OCI-LY1 (cell line): ENCODE measurements around the gene MUL1.

ENCODE experiments used
- H2AFZ ChIP-seq: fragments of 200-600 bp; sonication (generic), shearing (Covaris generic); 2 replicates; pipeline ENCODE4 v1.6.0; 2014; ENCODE audit warnings: antibody characterized with exemption, mild to moderate bottlenecking, low read length
- H3F3A ChIP-seq: fragments of 200-600 bp; sonication (generic), shearing (Covaris generic); 2 replicates; pipeline ENCODE4 v1.6.0; 2014; ENCODE audit warnings: mild to moderate bottlenecking, antibody characterized with exemption, low read length, moderate library complexity; ENCODE audit not compliant: insufficient read depth
- H3K27ac ChIP-seq: fragments of 200-600 bp; sonication (generic); 2 replicates; pipeline ENCODE4 v1.5.1; 2014; ENCODE audit warnings: low read length, mixed run types, mild to moderate bottlenecking, low read depth; ENCODE audit not compliant: poor library complexity, severe bottlenecking
- H3K27me3 ChIP-seq: fragments of 200-600 bp; sonication (generic); 2 replicates; pipeline ENCODE4 v1.6.0; 2014; ENCODE audit warnings: antibody characterized with exemption, mild to moderate bottlenecking, low read length, moderate library complexity; ENCODE audit not compliant: insufficient read depth
- H3K36me3 ChIP-seq: fragments of 200-600 bp; sonication (generic); 2 replicates; pipeline ENCODE4 v1.6.1; 2014; ENCODE audit warnings: mild to moderate bottlenecking, antibody characterized with exemption, low read length, moderate library complexity, mixed read lengths; ENCODE audit not compliant: insufficient read depth
- H3K4me1 ChIP-seq: fragments of 200-600 bp; sonication (generic); 2 replicates; pipeline ENCODE4 v1.5.1; 2014; ENCODE audit warnings: mild to moderate bottlenecking, low read length, moderate library complexity; ENCODE audit not compliant: insufficient read depth, severe bottlenecking
- H3K4me2 ChIP-seq: fragments of 200-600 bp; sonication (generic), shearing (Covaris generic); 2 replicates; pipeline ENCODE4 v1.6.1; 2014; ENCODE audit warnings: low read length
- H3K4me3 ChIP-seq: fragments of 200-600 bp; sonication (generic); 2 replicates; pipeline ENCODE4 v1.5.1; 2014; ENCODE audit warnings: low read length, low read depth, mild to moderate bottlenecking, mixed read lengths; ENCODE audit not compliant: poor library complexity, severe bottlenecking
- H3K79me2 ChIP-seq: fragments of 200-600 bp; shearing (Covaris generic); 2 replicates; pipeline ENCODE4 v1.6.1; 2016; ENCODE audit warnings: mixed run types, low read length, mixed read lengths; ENCODE audit not compliant: insufficient read depth
- H3K9ac ChIP-seq: fragments of 200-600 bp; sonication (generic), shearing (Covaris generic); 2 replicates; pipeline ENCODE4 v1.6.1; 2014; ENCODE audit warnings: mild to moderate bottlenecking, low read length, mixed read lengths
- H3K9me2 ChIP-seq: fragments of 200-600 bp; sonication (generic), shearing (Covaris generic); 2 replicates; pipeline ENCODE4 v1.6.1; 2014; ENCODE audit warnings: low read depth, mild to moderate bottlenecking, low read length, mixed read lengths
- H3K9me3 ChIP-seq: fragments of 200-600 bp; shearing (Covaris generic); 2 replicates; pipeline ENCODE4 v1.6.1; 2014; ENCODE audit warnings: low read length, mixed read lengths
- H4K20me1 ChIP-seq: fragments of 200-600 bp; sonication (generic), shearing (Covaris generic); 2 replicates; pipeline ENCODE4 v1.6.0; 2016; ENCODE audit warnings: mild to moderate bottlenecking, low read length; ENCODE audit not compliant: insufficient read depth
- EZH2 ChIP-seq: fragments of 200-600 bp; sonication (generic), shearing (Covaris generic); IDR thresholded peaks from 2 replicates; pipeline ENCODE4 v1.8.0; 2017; ENCODE audit warnings: borderline replicate concordance, mixed run types, mild to moderate bottlenecking, antibody characterized with exemption, low read length, moderate library complexity, mixed read lengths
- TF ChIP-seq, protein P1 (sequence below): fragments of 200-600 bp; sonication (generic), shearing (Covaris generic); IDR thresholded peaks from 2 replicates; pipeline ENCODE4 v1.5.1; 2017; ENCODE audit warnings: mild to moderate bottlenecking, antibody characterized with exemption, low read length, moderate library complexity, mixed read lengths

The MUL1 gene

DNA sequence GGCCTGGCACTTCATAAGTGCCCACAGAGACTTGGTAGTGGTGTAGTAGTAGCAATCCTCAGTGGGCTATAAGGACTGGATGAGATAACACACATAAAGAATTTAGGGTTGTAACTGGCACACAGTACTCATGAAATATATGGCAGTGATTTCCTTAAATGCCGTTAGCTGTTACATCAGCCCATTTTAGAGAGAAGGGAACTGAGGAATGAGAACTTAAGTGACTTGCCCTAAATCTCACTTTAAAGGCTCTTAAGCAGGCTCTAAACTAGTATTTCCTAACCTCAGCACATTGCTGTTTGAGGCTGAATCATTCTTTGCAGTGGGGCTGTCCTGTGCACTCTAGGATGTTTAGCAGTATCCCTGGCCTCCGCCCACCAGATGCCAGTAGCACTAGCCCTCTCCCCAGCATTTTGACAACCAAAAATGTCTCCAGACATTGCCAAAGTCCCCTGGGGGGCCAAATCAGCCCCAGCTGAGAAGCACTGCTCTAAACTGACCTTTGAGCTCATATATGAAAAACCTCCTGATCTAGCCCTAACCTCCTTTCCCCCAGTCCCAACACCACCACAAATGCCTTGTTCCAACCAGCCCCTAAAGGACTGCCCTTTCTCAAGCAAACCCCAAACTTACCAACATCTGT lies 33.5 kb downstream of the MUL1 start:
- no peaks in the 10 kb centered on the region for H3K9me2 ChIP-seq
- no peak overlapping the region for H3K9ac ChIP-seq
- H2AFZ ChIP-seq = no peak overlapping the region
- no peaks in the 10 kb centered on the region for H3K9me3 ChIP-seq
- no peaks in the 10 kb centered on the region for H4K20me1 ChIP-seq
- TF ChIP-seq, protein P1, sequence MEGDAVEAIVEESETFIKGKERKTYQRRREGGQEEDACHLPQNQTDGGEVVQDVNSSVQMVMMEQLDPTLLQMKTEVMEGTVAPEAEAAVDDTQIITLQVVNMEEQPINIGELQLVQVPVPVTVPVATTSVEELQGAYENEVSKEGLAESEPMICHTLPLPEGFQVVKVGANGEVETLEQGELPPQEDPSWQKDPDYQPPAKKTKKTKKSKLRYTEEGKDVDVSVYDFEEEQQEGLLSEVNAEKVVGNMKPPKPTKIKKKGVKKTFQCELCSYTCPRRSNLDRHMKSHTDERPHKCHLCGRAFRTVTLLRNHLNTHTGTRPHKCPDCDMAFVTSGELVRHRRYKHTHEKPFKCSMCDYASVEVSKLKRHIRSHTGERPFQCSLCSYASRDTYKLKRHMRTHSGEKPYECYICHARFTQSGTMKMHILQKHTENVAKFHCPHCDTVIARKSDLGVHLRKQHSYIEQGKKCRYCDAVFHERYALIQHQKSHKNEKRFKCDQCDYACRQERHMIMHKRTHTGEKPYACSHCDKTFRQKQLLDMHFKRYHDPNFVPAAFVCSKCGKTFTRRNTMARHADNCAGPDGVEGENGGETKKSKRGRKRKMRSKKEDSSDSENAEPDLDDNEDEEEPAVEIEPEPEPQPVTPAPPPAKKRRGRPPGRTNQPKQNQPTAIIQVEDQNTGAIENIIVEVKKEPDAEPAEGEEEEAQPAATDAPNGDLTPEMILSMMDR = no peak
- TF ChIP-seq EZH2 = no peak
- no peaks in the 10 kb centered on the region for H3K4me1 ChIP-seq
- H3F3A ChIP-seq = no peaks in the 10 kb centered on the region
- H3K4me3 ChIP-seq = no peak overlapping the region
- H3K27ac ChIP-seq = no peak overlapping the region
- H3K27me3 ChIP-seq = 0 out of 2 replicates have a peak, but pooled peaks cover 5% of the 10 kb centered on the region
- no peak overlapping the region for H3K4me2 ChIP-seq
- H3K36me3 ChIP-seq = no peaks in the 10 kb centered on the region
- no peaks in the 10 kb centered on the region for H3K79me2 ChIP-seq

DNA sequence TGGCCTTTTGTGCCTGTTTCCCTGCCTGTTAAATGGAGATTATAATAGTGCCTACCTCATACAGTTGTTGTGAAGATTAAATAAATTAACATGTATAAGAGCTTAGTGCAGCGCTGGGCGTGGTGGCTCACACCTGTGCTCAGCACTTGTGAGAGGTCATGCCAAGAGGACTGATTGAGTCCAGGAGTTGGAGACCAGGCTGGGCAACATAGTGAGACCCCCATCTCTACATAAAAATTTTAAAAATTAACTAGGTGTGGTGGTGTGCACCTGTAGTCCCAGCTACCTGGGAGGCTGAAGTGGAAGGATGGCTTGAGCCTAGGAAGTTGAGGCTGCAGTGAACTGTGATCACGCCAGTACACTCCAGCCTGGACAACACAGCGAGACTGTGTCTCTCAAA lies 34.1 kb downstream of the MUL1 start:
- Histone ChIP-seq H2AFZ (no peak overlapping the region), H3K9me2 (no peaks in the 10 kb centered on the region), H3K4me2 (no peak overlapping the region), H3K27ac (no peak overlapping the region), H3F3A (no peaks in the 10 kb centered on the region), H3K27me3 (0 out of 2 replicates have a peak, but pooled peaks cover 5% of the 10 kb centered on the region), H3K36me3 (no peaks in the 10 kb centered on the region), H3K4me1 (no peaks in the 10 kb centered on the region), H3K4me3 (no peak overlapping the region), H3K9ac (no peak overlapping the region), H4K20me1 (no peaks in the 10 kb centered on the region), H3K79me2 (no peaks in the 10 kb centered on the region), H3K9me3 (no peaks in the 10 kb centered on the region)
- TF ChIP-seq, protein P1 = no peak
- no peak for TF ChIP-seq EZH2

DNA sequence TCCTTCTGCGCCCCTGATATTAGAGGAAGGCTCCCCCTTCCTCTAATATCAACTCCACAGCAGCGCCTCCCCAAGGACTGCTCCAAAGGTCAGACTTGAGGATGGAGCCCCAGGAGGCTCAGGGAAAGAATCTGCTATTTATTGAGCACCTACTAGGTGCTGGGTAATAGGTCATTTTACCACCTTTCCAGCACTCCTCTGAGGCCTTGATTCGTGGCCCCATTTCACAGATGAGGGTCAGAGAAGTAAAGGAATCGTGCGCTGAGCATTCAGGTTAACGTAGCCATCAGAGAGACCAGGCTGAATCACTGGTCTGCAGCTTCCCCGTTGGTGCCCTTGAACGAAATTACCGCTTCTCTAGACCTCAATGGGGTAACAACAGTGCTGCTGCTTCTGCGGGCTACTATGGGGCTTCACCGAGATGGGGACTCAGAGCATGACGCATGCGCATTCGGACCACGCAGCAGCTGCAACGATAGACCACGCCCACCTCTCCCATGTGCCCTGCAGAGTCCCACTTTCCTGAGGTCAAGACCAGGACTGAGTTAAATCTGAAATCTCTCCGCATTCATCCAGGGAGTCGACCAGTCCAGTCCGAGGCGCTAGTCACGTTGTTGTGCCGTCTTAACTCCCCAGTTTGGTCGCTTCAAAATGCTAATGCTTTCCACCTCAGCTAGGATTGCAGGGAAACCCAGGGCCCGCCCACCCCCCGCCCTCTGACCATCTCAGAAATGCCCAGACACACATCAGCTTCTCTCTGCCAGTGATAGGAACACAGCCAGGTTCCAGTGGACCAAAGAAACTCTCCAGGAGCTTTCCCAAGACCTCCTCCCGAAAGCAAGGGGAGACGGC lies 34.9 kb downstream of the MUL1 start:
- Histone ChIP-seq H2AFZ (no peak overlapping the region), H3K9ac (no peak overlapping the region), H3K36me3 (no peaks in the 10 kb centered on the region), H3K4me1 (no peaks in the 10 kb centered on the region), H3K4me2 (no peak overlapping the region), H3K27ac (no peak overlapping the region), H3F3A (no peaks in the 10 kb centered on the region), H3K9me3 (no peaks in the 10 kb centered on the region), H3K4me3 (no peak overlapping the region), H3K27me3 (0 out of 2 replicates have a peak, but pooled peaks cover 5% of the 10 kb centered on the region), H4K20me1 (no peaks in the 10 kb centered on the region), H3K9me2 (no peaks in the 10 kb centered on the region), H3K79me2 (no peaks in the 10 kb centered on the region)
- TF ChIP-seq, protein P1 = no peak
- TF ChIP-seq EZH2 = no peak
